HG03108 (cell line): Measurements from ENCODE around the gene PPP2R1A.
A peak's percentile ranks its signal among the peaks of the same experiment; 100 is the strongest.
"Not testable (repeated sequence)": the region's sequence is repeated elsewhere in the genome, so short reads cannot be mapped to it uniquely, and the experiment has no call there.

ENCODE experiments used
- ATAC-seq: cut with Tn5 transposase; IDR thresholded peaks from one replicate; pipeline ENCODE4 v1.9.1; 2021; ENCODE audit warnings: moderate library complexity; ENCODE audit not compliant: unreplicated experiment

PPP2R1A gene

DNA sequence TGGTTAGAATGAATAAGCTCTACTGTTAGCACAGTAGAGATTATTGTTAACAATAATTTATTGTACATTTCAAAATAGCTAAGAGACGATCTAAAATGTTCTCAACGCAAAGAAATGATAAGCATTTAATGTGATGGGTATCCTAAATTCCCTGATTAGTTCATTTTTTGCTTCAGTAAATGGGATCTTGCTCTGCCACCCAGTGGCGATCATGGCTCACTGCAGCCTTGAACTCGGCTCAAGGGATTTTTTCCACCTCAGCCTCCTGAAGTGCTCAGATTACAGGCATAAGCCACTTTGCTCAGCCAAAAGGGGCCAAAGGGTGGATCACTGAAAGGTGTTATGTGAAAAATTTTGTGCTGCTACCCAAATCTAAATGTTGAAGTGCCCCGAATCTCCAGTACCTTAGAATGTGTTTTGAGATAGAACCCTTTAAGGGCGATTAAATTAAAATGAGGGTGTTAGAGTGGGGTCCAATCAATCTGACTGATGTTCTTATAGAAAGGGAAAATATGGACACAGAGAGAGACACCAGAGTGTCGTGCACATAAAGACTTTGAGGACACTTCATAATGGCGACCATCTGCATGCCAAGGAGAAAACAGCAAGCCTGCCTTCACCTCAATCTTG, 48.0 kb downstream of the PPP2R1A start:
- ATAC-seq, result no peak

DNA sequence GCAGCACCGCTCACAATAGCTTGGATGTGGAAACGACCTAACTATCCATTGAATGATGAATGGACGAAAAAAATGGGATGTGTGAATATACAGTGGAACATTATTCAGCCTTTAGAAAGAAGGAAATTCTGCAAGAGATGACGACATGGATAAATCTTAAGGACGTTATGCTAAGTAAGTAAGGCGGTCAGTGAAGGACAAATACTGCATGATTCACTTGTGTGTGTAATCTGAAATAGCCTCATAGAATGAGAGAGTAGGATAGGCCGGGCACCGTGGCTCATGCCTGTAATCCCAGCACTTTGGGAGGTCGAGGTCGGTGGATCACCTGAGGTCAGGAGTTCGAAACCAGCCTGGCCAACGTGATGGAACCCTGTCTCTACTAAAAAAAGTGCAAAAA, 54.2 kb downstream of the PPP2R1A start:
- no peak for ATAC-seq

DNA sequence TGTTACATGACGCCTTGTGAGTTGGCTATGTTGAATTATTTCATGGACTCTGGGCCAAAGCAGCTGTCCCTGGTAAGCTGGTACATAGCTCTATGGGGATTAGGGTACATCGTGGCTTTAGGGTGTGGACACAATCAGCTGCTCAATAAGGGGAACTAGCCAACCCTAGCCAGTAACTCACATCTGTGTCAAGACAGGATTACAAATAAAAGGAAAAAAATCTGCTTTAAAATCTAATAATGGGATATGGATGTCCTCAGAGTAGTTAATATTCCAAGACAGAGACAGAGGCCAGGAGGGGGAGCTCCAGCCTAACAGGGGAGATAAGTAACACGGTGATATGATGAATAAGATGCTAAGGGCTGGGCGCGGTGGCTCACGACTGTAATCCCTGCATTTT, 58.4 kb downstream of the PPP2R1A start:
- ATAC-seq, result no peak

DNA sequence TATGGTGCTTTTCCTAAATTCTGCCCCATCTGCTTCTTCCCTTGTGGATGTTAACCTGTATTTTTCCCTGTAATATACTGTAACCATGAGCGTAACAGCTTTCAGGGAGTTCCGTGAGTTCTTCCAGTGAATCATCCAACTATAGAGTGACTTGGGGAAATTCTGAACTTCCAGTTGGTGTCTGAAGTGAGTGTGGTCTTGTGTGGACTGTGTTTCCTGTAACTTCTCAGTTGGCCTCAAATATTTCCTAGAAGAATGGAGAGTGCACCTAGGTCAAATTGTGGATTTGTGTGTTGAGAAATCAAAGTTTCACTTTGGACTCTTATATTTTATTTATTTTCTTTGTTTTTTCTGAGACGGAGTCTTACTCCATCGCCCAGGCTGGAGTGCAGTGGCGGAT, 68.6 kb downstream of the PPP2R1A start:
- ATAC-seq, result no peak

DNA sequence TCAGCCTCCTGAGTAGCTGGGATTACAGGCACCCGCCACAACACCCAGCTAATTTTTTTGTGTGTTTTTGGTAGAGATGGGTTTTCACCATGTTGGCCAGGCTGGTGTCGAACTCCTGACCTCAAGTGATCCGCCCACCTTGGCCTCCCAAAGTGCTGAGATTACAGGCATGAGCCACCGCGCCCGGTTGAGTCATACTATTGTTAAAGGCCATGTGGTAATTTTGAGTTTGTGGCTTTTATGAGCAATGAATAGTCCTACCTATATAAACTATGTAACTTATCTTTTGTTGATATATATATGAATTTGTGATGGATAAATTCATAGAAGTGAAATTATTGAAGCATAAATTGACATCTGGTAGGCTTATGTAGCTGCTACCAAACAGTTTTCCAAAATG, 75.7 kb downstream of the PPP2R1A start:
- not testable (repeated sequence) for ATAC-seq

DNA sequence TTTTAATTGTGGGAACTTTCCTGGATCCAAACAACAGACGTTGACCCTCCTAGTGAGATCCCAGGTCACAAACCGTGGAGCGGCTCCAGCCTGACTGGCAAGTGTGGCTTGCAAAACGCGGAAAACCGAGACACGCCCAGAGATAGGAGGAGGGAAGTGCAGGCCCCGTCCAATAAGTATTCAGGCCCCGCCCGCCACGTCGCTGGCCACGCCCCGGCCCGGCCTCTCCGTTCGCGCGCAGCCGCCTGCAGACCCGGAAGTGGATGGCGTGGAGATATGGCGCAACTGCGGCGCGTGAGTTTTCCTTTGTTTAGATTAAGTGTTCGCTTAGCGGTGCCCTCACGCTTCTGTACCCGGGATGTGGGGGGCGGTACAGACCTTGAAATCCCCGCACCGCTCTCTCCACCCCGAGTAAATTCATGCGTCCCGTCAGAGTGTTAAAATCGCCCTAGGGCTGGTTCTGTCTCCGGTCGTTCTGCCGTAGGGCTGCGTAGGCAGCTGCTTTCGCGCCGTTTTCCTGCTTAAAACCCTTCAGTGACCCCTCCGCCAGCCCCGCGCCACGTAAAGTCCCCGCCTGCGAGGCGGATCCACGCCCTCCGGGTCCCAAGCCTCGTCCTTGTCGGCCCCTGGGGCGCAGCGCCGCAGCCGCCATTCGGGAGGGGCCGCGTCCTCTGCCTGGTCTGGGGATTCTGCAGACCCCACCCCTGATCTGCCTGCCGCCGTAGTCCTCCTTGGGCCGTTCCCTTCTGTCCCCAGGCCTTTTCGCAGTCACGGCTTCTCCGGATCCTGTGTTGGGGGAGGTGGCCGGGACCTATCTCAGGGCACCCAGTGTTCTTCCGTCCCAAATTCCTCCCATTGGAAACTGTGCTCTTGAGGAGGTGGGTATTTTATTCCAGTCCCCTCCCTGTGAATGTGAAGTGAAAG, 79.7 kb downstream of the PPP2R1A start, which contains the start of gene ZNF766:
Gene ZNF766, plus strand, starts transcription at position 250 of the 924 bp plus-strand sequence. Its CDS starts 27 bp downstream, at position 277.
- peak; percentile 85 for ATAC-seq

DNA sequence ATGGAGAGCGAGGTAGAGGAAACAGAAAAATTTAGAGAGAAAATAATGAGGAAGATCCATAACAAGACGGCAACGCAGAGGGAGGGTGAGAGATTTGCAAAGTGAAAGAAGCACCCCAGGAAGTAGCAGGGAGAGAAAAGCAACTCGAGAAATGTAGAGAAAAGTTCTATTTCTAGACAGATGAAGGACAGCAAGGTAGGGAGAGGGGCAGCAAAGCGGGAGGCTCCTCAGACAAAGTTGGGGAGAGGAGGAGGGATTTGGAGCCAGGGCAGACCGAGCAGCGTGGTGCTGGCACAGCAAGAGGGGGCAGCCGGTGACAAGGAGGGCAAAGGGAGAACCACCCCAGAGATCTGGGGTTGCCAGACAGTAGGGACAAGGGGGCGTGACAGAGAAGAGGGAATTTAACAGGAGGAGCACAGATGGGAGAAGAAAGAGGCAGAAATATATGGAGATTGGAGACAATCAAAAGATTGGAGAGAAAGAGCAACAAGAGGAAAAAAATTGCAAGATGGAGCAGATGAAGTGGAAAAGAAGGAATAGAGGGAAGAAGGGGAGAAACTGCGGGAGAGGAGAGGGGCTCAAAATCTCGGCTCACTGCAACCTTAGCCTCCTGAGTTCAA, 80.5 kb downstream of the PPP2R1A start:
- ATAC-seq, result no peak

DNA sequence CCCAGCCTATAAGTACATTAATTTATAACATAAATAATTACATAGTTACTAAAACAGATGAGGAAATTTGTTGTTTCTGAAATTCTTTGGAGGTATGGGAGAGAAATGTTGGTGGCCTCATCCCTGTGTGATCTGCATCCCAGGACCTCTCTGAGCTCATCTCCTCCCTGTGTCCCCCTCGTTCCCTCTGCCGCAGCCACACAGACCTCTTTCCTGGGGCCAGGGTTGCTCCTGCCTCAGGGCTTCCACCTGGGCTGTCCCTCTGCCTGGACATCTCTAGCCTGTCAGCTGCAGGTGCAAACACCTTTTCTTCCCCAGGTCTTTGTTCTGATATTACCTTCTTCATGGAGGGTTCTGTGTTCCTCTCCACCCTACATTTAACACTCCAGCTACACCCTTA, 83.4 kb downstream of the PPP2R1A start:
- ATAC-seq, result no peak

DNA sequence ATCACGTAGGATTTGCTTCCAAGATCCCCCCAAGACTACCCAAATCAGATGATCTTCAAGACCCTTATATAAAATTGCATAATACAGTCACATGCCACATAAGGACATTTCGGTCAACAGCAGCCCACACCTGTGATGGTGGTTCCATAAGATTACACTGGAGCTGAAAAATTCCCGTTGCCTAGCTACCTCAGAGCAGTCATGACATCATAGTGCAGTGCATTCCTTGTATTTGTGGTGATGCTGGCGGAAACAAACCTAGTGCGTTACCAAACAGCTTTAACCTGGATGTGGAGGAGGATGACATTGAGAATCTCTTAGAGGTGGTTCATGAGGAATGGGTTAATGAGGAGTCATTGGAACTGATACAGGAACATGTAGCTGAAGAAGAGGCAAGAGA, 84.3 kb downstream of the PPP2R1A start:
- ATAC-seq, result no peak

DNA sequence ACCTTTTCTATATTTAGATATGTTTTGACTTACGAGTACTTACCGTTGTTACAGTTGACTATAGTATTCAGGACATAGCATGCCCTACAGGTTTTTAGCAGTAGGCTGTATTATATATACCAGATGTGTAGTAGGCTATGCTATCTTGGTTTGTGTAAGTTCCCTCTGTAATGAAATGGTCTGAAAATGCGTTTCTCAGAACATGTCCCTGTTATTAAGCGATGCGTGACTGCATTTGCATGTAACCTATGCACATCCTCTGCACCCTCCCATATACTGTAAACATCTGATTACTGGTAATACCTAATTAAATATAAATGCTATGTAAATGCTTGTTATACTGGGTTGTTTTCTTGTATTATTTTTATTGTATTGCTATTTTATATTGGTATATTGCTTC, 86.1 kb downstream of the PPP2R1A start:
- no peak for ATAC-seq

DNA sequence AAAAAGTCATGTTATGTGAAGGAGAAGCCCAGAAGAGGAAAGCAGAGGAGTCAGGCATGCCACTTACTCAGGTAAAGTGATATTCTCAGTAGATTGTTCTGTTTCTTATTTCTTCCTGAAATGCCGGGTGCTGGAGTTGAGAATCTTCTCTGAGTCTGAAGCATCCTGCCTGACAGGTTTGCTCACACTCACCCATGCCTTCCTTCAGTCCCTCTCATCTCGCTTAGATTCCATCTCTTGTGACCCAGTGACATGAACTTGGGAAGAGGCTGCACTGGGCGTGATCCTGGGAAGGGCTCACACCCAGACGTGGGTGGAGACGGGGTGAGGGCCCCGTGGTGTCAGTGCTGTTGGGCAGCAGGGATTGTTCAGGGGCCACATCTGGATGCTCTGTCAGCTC, 87.6 kb downstream of the PPP2R1A start:
- no peak for ATAC-seq
